HG02943 (cell line): ENCODE measurements around the gene EDN3.

Experiments
- ATAC-seq: cut with Tn5 transposase; IDR thresholded peaks from one replicate; pipeline ENCODE4 v1.9.1; 2021; ENCODE audit warnings: mild to moderate bottlenecking, low read depth, moderate library complexity; ENCODE audit not compliant: unreplicated experiment

The EDN3 gene

DNA sequence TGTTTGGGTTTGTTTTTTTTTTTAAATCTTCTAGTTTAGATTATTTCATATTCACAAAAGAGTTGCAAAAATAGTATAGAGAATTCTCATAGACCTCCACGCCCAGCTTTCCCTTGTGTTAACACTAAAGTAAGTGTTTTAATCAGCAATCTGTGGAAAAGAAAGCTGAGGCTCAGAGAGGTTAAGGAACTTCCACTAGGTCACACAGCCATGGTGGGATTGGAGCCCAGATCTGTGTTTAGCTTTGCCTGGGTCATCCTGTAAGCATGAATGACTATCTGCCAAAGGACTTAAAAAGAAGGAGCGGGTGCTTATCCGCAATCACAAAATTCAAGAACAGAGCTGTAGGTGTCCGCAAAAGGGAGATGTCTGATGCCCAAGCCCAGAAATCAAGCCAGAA lies 60.5 kb downstream of the EDN3 start:
- ATAC-seq: no peak

DNA sequence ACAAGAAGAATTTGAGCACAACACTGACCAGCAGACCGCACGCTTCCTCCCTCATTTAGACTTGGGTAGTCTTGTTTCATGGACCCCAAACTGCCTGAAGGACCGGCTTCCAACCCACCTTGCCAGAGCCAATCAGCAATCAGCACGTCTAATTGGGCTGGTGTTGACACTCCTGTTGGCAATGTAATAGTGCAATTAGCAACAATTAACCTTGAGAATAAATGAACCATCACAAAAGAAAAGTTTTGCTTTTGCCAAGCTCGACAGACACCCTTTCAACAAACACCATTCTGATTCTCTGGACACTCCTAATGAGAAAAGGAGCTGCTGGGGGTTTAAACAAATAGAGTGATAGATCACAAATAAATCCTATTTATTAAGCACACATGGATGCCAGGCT lies 61.0 kb downstream of the EDN3 start:
- no peak for ATAC-seq

DNA sequence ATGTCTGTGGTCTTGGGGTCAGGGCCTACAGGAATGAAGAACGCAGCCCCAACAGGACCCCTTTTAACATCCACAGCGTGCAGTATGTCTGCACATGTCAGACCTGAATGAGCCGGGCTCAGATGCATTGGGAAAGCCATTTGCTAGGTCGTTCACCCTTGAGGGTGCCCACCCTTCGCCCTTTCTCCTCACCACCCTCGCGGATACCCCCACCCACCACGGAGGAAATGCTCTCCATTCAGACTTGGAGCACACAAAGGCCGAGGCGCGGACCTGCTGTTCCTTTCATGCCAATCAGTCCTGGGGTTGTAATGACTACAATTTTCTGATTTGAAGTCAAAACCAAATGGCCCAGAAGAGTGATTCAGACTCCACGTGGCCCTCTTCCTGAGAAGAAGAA lies 62.7 kb downstream of the EDN3 start:
- ATAC-seq: no peak

DNA sequence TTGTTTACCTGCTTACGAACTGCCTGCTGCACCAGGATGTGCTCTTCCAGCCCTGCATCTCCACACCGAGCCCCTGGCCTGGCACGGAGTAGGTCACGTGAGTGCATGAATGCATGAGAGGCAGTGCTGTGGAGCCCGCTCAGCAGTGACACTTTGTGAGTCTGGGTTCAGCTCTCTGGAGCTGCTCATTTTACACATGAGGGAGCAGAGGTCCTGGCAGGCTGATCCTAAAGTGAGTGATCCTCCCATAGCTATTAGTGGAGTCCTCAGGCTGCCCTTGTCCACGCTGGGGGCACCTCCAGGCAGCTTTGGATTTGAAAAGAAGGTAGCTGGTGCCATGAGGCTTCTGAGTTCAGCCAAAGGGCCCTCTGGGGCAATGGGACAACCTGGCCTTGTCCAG lies 64.2 kb downstream of the EDN3 start:
- ATAC-seq: no peak

DNA sequence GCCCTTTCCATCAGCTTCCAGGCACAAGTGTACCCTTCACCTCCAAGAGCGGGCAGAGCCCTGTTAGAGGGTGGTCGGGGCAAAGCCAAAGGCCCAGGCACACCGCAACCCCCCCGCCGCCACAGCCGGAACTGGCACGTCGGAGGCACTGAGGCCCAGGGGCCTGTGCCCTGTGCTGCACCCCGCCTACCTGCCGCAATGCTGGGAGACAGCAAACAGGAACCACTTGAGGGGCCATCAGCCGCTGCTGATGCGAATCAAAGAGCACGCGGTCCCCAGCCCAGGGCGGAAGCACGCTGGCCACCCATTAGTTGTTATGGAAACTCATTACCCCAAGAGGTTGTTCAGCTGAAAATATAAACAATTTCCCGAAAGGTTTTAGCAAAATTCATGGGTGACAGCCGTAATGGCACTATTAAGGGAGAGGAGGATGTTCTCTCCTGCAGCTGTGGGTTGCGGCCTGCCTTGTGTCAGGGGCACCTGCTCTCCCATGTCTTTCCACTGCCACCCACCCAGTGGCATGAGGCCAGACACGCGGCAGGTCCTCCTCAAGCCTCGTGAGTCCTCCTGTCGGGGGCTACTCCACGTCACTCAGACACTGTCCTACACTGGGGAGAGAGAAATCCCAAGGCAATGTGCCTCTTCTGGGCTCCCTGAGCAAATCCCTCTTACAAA lies 65.3 kb downstream of the EDN3 start:
- no peak for ATAC-seq

DNA sequence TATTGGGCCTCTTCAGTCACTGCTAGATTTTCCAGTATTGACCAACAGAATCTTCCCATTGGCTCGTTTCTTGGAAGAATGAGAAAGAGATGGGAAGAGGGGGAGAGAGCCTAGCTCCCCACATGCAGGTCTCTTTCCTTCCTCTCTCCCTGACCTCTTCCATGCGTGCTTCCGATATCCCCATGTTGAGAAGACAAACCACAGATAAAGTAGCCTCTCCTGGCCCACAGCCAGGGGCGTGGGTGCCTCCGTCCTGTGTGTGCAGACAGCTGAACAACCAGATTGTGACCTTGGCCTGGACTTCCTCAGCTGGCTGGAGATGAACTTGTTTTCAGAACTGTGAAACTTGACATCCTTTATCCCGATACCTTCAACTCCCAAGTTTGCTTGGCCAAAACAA lies 71.0 kb downstream of the EDN3 start:
- ATAC-seq: no peak

DNA sequence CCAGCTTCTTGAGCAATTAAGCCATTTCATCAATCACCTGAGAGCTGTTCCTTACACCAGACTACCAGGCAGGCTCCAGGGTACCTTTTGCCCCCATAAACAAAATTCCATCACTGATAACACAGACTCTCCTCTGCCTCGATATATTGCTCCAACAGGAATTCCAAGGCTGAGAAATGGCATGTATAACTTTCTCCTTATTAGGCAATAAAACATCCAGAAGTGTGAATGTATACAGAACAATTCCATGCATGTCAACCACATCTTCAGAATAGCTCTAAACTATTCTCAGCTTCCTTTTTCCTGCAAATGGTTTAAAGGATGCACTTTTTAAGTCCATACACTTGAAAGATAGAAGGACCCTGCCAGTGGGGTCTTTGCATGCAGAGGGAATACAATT lies 73.8 kb downstream of the EDN3 start:
- ATAC-seq: no peak

DNA sequence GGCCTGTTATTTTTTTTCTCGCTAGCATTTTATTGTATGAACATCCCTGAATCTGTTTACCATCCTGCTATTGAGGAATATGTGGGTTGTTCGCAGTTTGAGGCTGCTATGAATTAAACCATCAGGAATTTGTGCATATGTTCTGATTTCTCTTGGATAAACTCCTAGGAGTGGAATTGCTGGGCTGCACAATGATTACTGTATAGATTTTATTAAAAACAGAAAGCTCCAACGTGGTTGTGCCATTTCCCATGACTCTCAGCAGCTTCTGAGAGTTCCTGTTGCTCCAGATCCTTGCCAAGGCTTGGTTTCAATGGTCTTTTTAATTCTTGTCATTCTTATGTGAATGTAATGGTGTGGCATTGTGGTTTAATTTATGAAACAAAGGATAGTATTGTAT lies 75.1 kb downstream of the EDN3 start:
- ATAC-seq: no peak
